Stimulated activated effector memory CD8-positive, alpha-beta T cell treated with anti-CD3 and anti-CD28 coated beads, Interleukin-12 subunit alpha, Interleukin-12 subunit beta, amount 100 ng/mL, for 72 hours (primary cell): ENCODE measurements around the gene RNF32.

Experiments
- ATAC-seq: fragments of 150-1000 bp; cut with Tn5 transposase; 2 replicates; pipeline ENCODE4 v1.10.0; 2021
- DNase-seq, 2 donors: peaks; one replicate each; pipeline ENCODE4 v3.0.0; 2021 to 2022; ENCODE audit warnings: low spot score in 2 of 2
- H3K27ac Mint-ChIP-seq: one replicate; pipeline ENCODE4 v1.8.0; 2022; ENCODE audit warnings: mild to moderate bottlenecking, mixed read lengths
- H3K36me3 Mint-ChIP-seq: one replicate; pipeline ENCODE4 v1.8.0; 2022; ENCODE audit warnings: mild to moderate bottlenecking, mixed read lengths
- H3K4me1 Mint-ChIP-seq: one replicate; pipeline ENCODE4 v1.8.0; 2022; ENCODE audit warnings: mixed read lengths
- H3K4me3 Mint-ChIP-seq: one replicate; pipeline ENCODE4 v1.8.0; 2022; ENCODE audit warnings: mild to moderate bottlenecking, mixed read lengths
- H3K9me3 Mint-ChIP-seq: one replicate; pipeline ENCODE4 v1.8.0; 2022; ENCODE audit warnings: mixed read lengths

The RNF32 gene

GRCh38 chr7:156703209-156703608 is 62.6 kb downstream of the RNF32 start:
- DNase-seq = no peak
- H3K4me3 Mint-ChIP-seq = no peak overlapping the region
- H3K4me1 Mint-ChIP-seq = peaks cover 18% of the 10 kb centered on the region
- peaks cover 9% of the 10 kb centered on the region for H3K9me3 Mint-ChIP-seq
- no peak for ATAC-seq
- peaks cover 9% of the 10 kb centered on the region for H3K36me3 Mint-ChIP-seq
- H3K27ac Mint-ChIP-seq = no peak overlapping the region

GRCh38 chr7:156703773-156704482 is 63.4 kb downstream of the RNF32 start:
- peaks cover 9% of the 10 kb centered on the region for H3K36me3 Mint-ChIP-seq
- no peak overlapping the region for H3K4me3 Mint-ChIP-seq
- no peak overlapping the region for H3K27ac Mint-ChIP-seq

DNA sequence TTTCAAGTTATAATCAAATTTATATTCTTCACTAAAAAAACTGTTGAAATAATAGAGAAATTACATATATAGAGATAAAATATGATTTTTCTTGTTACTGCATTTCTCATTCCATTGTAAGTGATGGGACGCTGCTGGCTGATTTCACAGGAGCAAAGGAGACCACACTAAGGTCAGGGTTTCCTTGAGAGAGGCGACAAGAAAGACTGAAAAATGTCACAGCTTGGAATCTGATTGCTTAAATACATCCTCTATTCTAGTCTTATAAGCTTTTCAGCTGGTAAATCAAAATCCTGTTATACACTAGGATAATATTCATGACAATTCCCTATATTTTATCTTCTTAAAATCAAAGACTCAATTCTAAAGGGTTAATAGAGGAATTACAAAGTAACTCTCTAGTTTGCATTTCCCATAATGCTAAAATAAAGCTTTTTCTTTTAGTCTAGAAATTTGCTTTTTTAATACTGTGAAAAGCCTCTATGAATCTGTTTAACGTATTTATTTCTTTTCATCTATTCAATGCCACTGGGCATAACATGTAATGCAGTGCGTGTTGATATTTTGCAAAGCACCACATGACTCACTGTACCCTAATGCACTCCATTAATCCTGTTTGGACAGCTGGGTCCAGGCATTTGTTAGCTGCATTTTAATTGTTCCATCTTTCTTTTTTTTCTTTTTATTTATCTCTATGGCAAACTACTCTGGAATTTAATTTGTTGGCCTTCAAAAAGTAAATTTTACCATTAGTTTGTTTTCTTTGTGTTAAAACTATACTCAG is 81.7 kb downstream of the RNF32 start:
- H3K9me3 Mint-ChIP-seq = no peaks in the 10 kb centered on the region
- H3K36me3 Mint-ChIP-seq = peaks cover 8% of the 10 kb centered on the region
- no peak for ATAC-seq
- H3K27ac Mint-ChIP-seq = no peak overlapping the region
- no peak overlapping the region for H3K4me3 Mint-ChIP-seq
- no peak for DNase-seq
- H3K4me1 Mint-ChIP-seq = peaks cover 3% of the 10 kb centered on the region

More at GRCh38 chr7:156703773-156704482, 63.4 kb downstream of the RNF32 start:
- peaks cover 9% of the 10 kb centered on the region for H3K9me3 Mint-ChIP-seq
- no peak for ATAC-seq
- H3K4me1 Mint-ChIP-seq = peaks cover 18% of the 10 kb centered on the region
- DNase-seq = no peak

GRCh38 chr7:156725073-156725472 is 84.5 kb downstream of the RNF32 start:
- no peak overlapping the region for H3K27ac Mint-ChIP-seq
- peaks cover 6% of the 10 kb centered on the region for H3K4me1 Mint-ChIP-seq
- H3K9me3 Mint-ChIP-seq = no peaks in the 10 kb centered on the region
- H3K36me3 Mint-ChIP-seq = no peaks in the 10 kb centered on the region
- ATAC-seq (no peak), DNase-seq (no peak)
- H3K4me3 Mint-ChIP-seq = no peak overlapping the region

- DNase-seq (no peak), ATAC-seq (no peak)
- Mint-ChIP-seq H3K4me3 (no peak overlapping the region), H3K9me3 (no peaks in the 10 kb centered on the region), H3K36me3 (peaks cover 2% of the 10 kb centered on the region), H3K4me1 (peaks cover 6% of the 10 kb centered on the region), H3K27ac (no peak overlapping the region)
These were observed 85.4 kb downstream of the RNF32 start for GRCh38 chr7:156725936-156726335.
